ENCODE measurements around the gene ONECUT1. TPM values are rescaled to one million over a fixed set of nuclear protein-coding genes. Genes with fewer than 3 reads are reported as not detected.
A peak's percentile ranks its signal among the peaks of the same experiment; 100 is the strongest.
"Not testable (repeated sequence)": the region's sequence is repeated elsewhere in the genome, so short reads cannot be mapped to it uniquely, and the experiment has no call there.

Gene ONECUT1
- 48.9 TPM for total RNA-seq (ENCODE audit: unreplicated experiment)
- long read RNA-seq, partial matches to known transcripts, result 0 of 3 reads
- long read RNA-seq, other reads (novel, unspliced or antisense), result 1 of 3 reads

GRCh38 chr15:52790169-52790708 lies at the start of gene ONECUT1:
Gene ONECUT1, minus strand, starts transcription at chr15:52790336. Its CDS starts 452 bp downstream, at chr15:52789884.
- peaks cover 28% of the 10 kb centered on the region for H3K27me3 Mint-ChIP-seq (ENCODE audit: unreplicated experiment)
- peaks cover 17% of the 10 kb centered on the region for H3K4me1 Mint-ChIP-seq (ENCODE audit: low read depth, unreplicated experiment)
- H3K27ac Mint-ChIP-seq (ENCODE audit: unreplicated experiment), result peak within 1 kb of the TSS; percentile 94
- peak within 1 kb of the TSS; percentile 94 for H3K4me3 Mint-ChIP-seq (ENCODE audit: unreplicated experiment)
- no peaks in the 10 kb centered on the region for H3K36me3 Mint-ChIP-seq (ENCODE audit: unreplicated experiment)
- DNase-seq, result peak; percentile 86
- H3K9me3 Mint-ChIP-seq (ENCODE audit: unreplicated experiment), result peaks cover 32% of the 10 kb centered on the region
- TF ChIP-seq CTCF (IDR thresholded peaks at IDR 0.05; ENCODE audit: partially characterized antibody, unreplicated experiment), result no peak

- peaks cover 6% of the 10 kb centered on the region for H3K4me1 Mint-ChIP-seq (ENCODE audit: low read depth, unreplicated experiment)
- H3K9me3 Mint-ChIP-seq (ENCODE audit: unreplicated experiment), result peaks cover 3% of the 10 kb centered on the region
- DNase-seq, result no peak
- no peak overlapping the region for H3K4me3 Mint-ChIP-seq (ENCODE audit: unreplicated experiment)
- no peak overlapping the region for H3K27ac Mint-ChIP-seq (ENCODE audit: unreplicated experiment)
- TF ChIP-seq CTCF (IDR thresholded peaks at IDR 0.05; ENCODE audit: partially characterized antibody, unreplicated experiment), result no peak
- H3K36me3 Mint-ChIP-seq (ENCODE audit: unreplicated experiment), result peaks cover 13% of the 10 kb centered on the region
- H3K27me3 Mint-ChIP-seq (ENCODE audit: unreplicated experiment), result no peaks in the 10 kb centered on the region
Observed at GRCh38 chr15:52834379-52834778, 44.2 kb upstream of the ONECUT1 start.

- not testable (repeated sequence) for DNase-seq; H3K27me3 Mint-ChIP-seq (ENCODE audit: unreplicated experiment); H3K4me3 Mint-ChIP-seq (ENCODE audit: unreplicated experiment); H3K9me3 Mint-ChIP-seq (ENCODE audit: unreplicated experiment); H3K4me1 Mint-ChIP-seq (ENCODE audit: low read depth, unreplicated experiment); H3K27ac Mint-ChIP-seq (ENCODE audit: unreplicated experiment)
- peaks cover 11% of the 10 kb centered on the region for H3K36me3 Mint-ChIP-seq (ENCODE audit: unreplicated experiment)
Observed at GRCh38 chr15:52824169-52824942, 34.2 kb upstream of the ONECUT1 start.

GRCh38 chr15:52822475-52822874 lies 32.3 kb upstream of the ONECUT1 start:
- Mint-ChIP-seq H3K27ac (ENCODE audit: unreplicated experiment) (no peak overlapping the region), H3K36me3 (ENCODE audit: unreplicated experiment) (peaks cover 15% of the 10 kb centered on the region), H3K4me1 (ENCODE audit: low read depth, unreplicated experiment) (no peaks in the 10 kb centered on the region), H3K27me3 (ENCODE audit: unreplicated experiment) (no peaks in the 10 kb centered on the region), H3K4me3 (ENCODE audit: unreplicated experiment) (no peak overlapping the region), H3K9me3 (ENCODE audit: unreplicated experiment) (peaks cover 2% of the 10 kb centered on the region)
- DNase-seq, result no peak
- TF ChIP-seq CTCF (IDR thresholded peaks at IDR 0.05; ENCODE audit: partially characterized antibody, unreplicated experiment), result no peak

- Mint-ChIP-seq H3K36me3 (ENCODE audit: unreplicated experiment) (peaks cover 12% of the 10 kb centered on the region), H3K27me3 (ENCODE audit: unreplicated experiment) (no peaks in the 10 kb centered on the region), H3K4me3 (ENCODE audit: unreplicated experiment) (no peak overlapping the region), H3K27ac (ENCODE audit: unreplicated experiment) (no peak overlapping the region), H3K9me3 (ENCODE audit: unreplicated experiment) (peaks cover 3% of the 10 kb centered on the region), H3K4me1 (ENCODE audit: low read depth, unreplicated experiment) (no peaks in the 10 kb centered on the region)
- no peak for TF ChIP-seq CTCF (IDR thresholded peaks at IDR 0.05; ENCODE audit: partially characterized antibody, unreplicated experiment)
- no peak for DNase-seq
Observed at GRCh38 chr15:52819253-52819652, 29.1 kb upstream of the ONECUT1 start.

- DNase-seq; H3K4me3 Mint-ChIP-seq (ENCODE audit: unreplicated experiment): not testable (repeated sequence)
Observed at GRCh38 chr15:52815899-52816298, 25.8 kb upstream of the ONECUT1 start.

More at GRCh38 chr15:52815899-52816298, 25.8 kb upstream of the ONECUT1 start:
- H3K4me1 Mint-ChIP-seq (ENCODE audit: low read depth, unreplicated experiment); H3K27ac Mint-ChIP-seq (ENCODE audit: unreplicated experiment); H3K36me3 Mint-ChIP-seq (ENCODE audit: unreplicated experiment); H3K9me3 Mint-ChIP-seq (ENCODE audit: unreplicated experiment); H3K27me3 Mint-ChIP-seq (ENCODE audit: unreplicated experiment): not testable (repeated sequence)

Measured in glutamatergic neuron (in vitro differentiated cells).